ENCODE data around the gene PODXL. TPM values are rescaled to one million over a fixed set of nuclear protein-coding genes. Genes with fewer than 3 reads are reported as not detected.

PODXL gene
- total RNA-seq, 4 donors from 2014 or later: 4.3 to 20.2 (median 13.8) TPM

DNA sequence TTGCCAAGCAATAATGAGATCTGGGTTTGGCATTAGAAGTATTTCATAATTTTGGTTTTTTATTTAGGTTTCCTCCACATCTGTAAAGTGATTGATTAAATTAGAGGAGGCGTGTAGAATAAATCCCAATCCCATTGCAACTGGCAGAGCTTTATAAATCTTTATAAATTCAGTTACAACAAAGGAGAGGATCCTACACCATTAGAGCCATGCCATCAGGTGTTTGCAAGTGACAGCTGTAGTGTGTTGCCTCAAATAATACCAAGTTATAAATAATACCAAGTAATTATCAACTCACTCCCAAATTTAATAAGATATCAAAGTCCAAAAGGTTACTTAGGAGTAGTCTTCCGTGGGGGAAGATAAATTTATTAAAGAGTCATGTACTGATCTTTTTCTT is 62.2 kb downstream of the PODXL start:
- intact Hi-C loops (cut with DNase I; ENCODE audit: low total_unique reads): no loop called here

DNA sequence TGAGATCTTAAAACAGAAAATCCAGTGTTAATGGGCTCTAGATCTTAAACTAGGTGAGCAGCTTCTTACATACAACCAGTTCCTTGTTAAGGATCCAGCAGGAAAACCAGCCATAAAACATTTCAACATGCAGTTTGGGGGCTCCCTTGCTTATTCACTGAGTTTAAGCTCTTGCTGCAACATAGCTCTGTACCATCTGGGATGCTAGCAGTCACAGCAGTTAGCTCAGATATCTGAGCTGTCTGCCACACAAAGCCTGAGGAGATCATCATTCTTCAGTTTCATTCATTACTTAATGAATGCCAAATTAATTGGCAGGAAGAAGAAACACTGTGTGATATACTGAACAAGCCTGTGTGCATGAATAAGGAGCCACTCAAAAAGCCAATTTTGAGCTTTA is 62.8 kb downstream of the PODXL start:
- DNase-seq (ENCODE audit: low spot score in 2 of 2): no peak
- intact Hi-C loops (cut with DNase I; ENCODE audit: low total_unique reads): no loop called here
- TF ChIP-seq POLR2A (IDR thresholded peaks at IDR 0.05): no peak
- H3K4me3 ChIP-seq (ENCODE audit: low read depth, poor library complexity, severe bottlenecking): no peak overlapping the region

More for the DNA sequence above, 62.2 kb downstream of the PODXL start:
- 100% methylated on average over 2 of the region's 2 CpGs for WGBS, 2 donors
- no peak overlapping the region for H3K4me3 ChIP-seq (ENCODE audit: low read depth, poor library complexity, severe bottlenecking)
- no peak for TF ChIP-seq POLR2A (IDR thresholded peaks at IDR 0.05)
- TF ChIP-seq, protein P1, sequence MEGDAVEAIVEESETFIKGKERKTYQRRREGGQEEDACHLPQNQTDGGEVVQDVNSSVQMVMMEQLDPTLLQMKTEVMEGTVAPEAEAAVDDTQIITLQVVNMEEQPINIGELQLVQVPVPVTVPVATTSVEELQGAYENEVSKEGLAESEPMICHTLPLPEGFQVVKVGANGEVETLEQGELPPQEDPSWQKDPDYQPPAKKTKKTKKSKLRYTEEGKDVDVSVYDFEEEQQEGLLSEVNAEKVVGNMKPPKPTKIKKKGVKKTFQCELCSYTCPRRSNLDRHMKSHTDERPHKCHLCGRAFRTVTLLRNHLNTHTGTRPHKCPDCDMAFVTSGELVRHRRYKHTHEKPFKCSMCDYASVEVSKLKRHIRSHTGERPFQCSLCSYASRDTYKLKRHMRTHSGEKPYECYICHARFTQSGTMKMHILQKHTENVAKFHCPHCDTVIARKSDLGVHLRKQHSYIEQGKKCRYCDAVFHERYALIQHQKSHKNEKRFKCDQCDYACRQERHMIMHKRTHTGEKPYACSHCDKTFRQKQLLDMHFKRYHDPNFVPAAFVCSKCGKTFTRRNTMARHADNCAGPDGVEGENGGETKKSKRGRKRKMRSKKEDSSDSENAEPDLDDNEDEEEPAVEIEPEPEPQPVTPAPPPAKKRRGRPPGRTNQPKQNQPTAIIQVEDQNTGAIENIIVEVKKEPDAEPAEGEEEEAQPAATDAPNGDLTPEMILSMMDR (IDR thresholded peaks at IDR 0.05): no peak
- no peak for DNase-seq (ENCODE audit: low spot score in 2 of 2)

DNA sequence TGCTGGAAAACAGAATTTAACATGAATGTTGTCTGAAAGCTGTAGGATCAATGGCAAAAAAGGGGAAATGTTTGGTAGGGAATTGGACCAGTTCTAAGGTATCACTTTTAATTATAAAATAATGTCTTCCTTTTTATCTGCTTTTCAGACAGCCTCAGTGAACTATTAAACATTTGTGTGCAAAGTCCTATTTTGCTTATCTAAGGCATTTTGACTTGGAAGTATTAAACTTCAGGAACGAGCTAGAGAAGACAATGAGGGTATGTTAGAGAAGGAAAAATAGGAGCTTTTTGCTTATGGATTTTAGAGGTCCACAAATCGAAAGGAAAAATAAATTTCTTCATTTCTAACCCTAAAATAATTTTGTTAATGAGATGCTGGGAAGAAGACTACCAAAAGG is 63.3 kb downstream of the PODXL start:
- no peak for DNase-seq (ENCODE audit: low spot score in 2 of 2)
- no peak overlapping the region for H3K4me3 ChIP-seq (ENCODE audit: low read depth, poor library complexity, severe bottlenecking)
- TF ChIP-seq, protein P1 (IDR thresholded peaks at IDR 0.05): no peak
- TF ChIP-seq POLR2A (IDR thresholded peaks at IDR 0.05): no peak
- intact Hi-C loops (cut with DNase I; ENCODE audit: low total_unique reads): no loop called here
- WGBS, 2 donors: 91 to 95% methylated on average over 2 of the region's 2 CpGs

DNA sequence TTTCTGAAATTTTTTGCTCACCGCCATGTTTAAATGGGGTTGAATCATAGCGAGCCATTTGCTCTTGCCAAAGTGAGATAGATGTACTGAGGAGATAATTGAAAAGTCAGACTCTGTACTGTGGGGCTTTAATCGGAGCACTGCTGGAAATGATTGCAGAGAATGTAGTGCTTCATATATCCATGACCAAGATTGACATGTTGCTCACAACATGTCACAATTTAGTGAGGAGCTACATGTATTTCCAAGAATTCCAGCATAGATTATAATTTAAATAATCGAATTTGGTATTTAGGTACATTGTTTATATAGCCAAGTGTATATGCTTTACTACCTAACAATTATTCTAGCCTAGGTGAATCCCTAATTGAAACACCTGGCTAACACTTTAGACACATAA is 66.5 kb downstream of the PODXL start:
- no peak for DNase-seq (ENCODE audit: low spot score in 2 of 2)
- TF ChIP-seq POLR2A (IDR thresholded peaks at IDR 0.05): no peak
- TF ChIP-seq, protein P1 (IDR thresholded peaks at IDR 0.05): no peak
- intact Hi-C loops (cut with DNase I; ENCODE audit: low total_unique reads): no loop called here
- H3K4me3 ChIP-seq (ENCODE audit: low read depth, poor library complexity, severe bottlenecking): no peak overlapping the region
- 97 to 99% methylated on average over 4 of the region's 4 CpGs for WGBS, 2 donors

DNA sequence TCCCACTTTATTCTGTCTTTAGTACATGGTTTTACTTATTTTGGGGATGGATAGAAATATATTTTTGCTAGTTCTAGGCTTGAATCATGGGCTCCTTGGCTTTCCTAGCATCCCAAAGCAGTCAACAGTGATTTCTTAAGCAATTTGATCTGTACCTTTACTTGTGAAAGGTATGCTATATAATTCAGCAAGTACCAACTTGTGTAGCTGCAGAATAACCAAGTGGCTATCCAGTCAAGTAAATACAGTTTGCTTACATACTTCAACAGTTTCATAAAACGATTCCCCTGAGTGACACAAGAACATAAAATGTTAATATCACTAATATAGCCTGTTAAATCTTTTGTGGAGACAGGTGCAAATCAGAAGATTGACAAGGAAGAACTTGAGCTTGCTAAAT is 67.2 kb downstream of the PODXL start:
- H3K4me3 ChIP-seq (ENCODE audit: low read depth, poor library complexity, severe bottlenecking): no peak overlapping the region
- WGBS, 2 donors: 58 to 59% methylated on average over 1 of the region's 1 CpG
- DNase-seq (ENCODE audit: low spot score in 2 of 2): no peak
- intact Hi-C loops (cut with DNase I; ENCODE audit: low total_unique reads): no loop called here
- TF ChIP-seq POLR2A (IDR thresholded peaks at IDR 0.05): no peak
- TF ChIP-seq, protein P1 (IDR thresholded peaks at IDR 0.05): no peak

DNA sequence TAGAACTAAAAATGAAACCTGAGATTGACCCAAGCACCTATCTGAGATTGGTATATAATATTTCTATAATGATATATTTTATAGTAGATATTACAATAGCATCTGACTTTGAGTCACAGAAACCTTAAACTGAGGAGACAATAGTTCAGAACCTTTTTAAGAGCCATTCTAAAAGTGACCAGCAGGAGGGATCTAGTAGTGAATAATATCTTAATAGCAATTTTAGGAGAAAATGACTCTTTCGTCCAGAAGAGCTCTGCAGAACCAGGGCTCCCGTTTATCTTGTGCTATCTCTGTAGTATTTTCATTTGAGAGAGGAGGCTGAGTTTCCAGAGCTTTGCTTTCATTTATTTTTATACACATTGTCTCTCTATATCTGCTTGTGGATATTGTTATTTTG is 68.1 kb downstream of the PODXL start:
- WGBS, 2 donors: 69 to 78% methylated on average over 2 of the region's 2 CpGs
- TF ChIP-seq, protein P1 (IDR thresholded peaks at IDR 0.05): no peak
- no peak for TF ChIP-seq POLR2A (IDR thresholded peaks at IDR 0.05)
- no peak for DNase-seq (ENCODE audit: low spot score in 2 of 2)
- H3K4me3 ChIP-seq (ENCODE audit: low read depth, poor library complexity, severe bottlenecking): no peak overlapping the region
- intact Hi-C loops (cut with DNase I; ENCODE audit: low total_unique reads): no loop called here
